ENCODE results near the gene SETD9.

DNA sequence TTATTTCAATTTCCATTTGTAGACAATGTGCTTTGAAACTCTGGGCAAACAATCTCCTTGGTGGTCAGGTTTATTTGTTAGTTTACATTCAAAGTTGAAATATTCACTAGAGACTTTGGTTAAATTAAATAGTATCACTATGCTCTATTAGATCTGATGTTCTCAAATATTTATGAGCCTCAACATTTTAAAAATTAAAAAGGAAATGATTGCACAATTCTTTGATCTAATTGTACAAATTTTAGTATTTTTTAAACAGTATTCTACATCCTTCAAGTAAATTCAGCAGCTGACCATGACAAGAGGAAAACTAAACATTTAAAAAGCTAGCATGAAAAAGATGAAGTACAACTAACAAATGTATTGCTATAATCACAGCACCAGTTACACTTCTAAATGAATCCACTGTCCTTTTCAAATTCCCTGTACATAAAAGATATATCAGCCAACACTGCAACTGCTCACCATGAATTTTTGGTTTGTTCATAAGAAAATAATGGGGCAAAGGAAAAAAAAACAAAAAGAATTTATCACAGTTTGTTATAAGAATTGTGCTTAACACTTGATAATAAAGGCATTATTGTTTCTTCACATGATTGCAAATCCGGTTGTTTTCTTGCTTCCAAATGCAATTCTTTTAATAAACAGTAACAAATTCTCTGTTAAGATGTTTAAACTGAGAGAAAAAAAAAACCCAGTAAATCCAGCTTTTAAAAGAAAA, 10.7 kb downstream of the SETD9 start:
- TF ChIP-seq CTCF (IDR thresholded peaks at IDR 0.05) (no peak), POLR2A (IDR thresholded peaks at IDR 0.05) (no peak), POLR2AphosphoS5 (IDR thresholded peaks at IDR 0.05) (no peak)
